Effector memory CD4-positive, alpha-beta T cell (primary cell): ENCODE results near the gene ST3GAL6.
A peak's percentile ranks its signal among the peaks of the same experiment; 100 is the strongest.

ENCODE experiments used
- DNase-seq, 3 donors: peaks; one replicate each; pipeline ENCODE4 v3.0.0-alpha.2; 2020
- H3K27ac ChIP-seq: 2 replicates; pipeline ENCODE4 v1.7.0; 2013; ENCODE audit warnings: mild to moderate bottlenecking, low read length, moderate library complexity; ENCODE audit not compliant: insufficient read depth, poor library complexity, severe bottlenecking
- H3K27me3 ChIP-seq: replicated peaks from 2 replicates; pipeline ENCODE4 v1.7.0; 2013; ENCODE audit warnings: mild to moderate bottlenecking, low read length; ENCODE audit not compliant: insufficient read depth, control insufficient read depth, poor library complexity, severe bottlenecking
- H3K36me3 ChIP-seq: 2 replicates; pipeline ENCODE4 v1.7.0; 2013; ENCODE audit warnings: mild to moderate bottlenecking, low read length, moderate library complexity; ENCODE audit not compliant: control insufficient read depth, insufficient read depth
- H3K4me1 ChIP-seq: 2 replicates; pipeline ENCODE4 v1.7.0; 2013; ENCODE audit warnings: low read length, mild to moderate bottlenecking; ENCODE audit not compliant: control insufficient read depth, insufficient read depth, poor library complexity, severe bottlenecking
- H3K4me3 ChIP-seq: 2 replicates; pipeline ENCODE4 v1.7.0; 2013; ENCODE audit warnings: low read length, low read depth, mild to moderate bottlenecking; ENCODE audit not compliant: insufficient read depth, poor library complexity, severe bottlenecking
- H3K9me3 ChIP-seq: 2 replicates; pipeline ENCODE4 v1.7.0; 2013; ENCODE audit warnings: mild to moderate bottlenecking, low read length, moderate library complexity; ENCODE audit not compliant: control insufficient read depth

The ST3GAL6 gene

GRCh38 chr3:98730886-98731537 lies 32.1 kb upstream of the ST3GAL6 start:
- Histone ChIP-seq H3K36me3 (no peaks in the 10 kb centered on the region), H3K4me1 (peaks cover 13% of the 10 kb centered on the region), H3K9me3 (no peaks in the 10 kb centered on the region), H3K27ac (no peak overlapping the region), H3K4me3 (no peak overlapping the region), H3K27me3 (peaks cover 17% of the 10 kb centered on the region)
- DNase-seq: no peak

- peaks cover 13% of the 10 kb centered on the region for H3K4me1 ChIP-seq
Observed at GRCh38 chr3:98731720-98732285, 31.3 kb upstream of the ST3GAL6 start.

GRCh38 chr3:98732286-98733052 lies 30.7 kb upstream of the ST3GAL6 start:
- no peak overlapping the region for H3K27ac ChIP-seq

More at GRCh38 chr3:98731720-98732285, 31.3 kb upstream of the ST3GAL6 start:
- Histone ChIP-seq H3K9me3 (no peaks in the 10 kb centered on the region), H3K27me3 (peaks cover 17% of the 10 kb centered on the region), H3K27ac (no peak overlapping the region), H3K36me3 (no peaks in the 10 kb centered on the region), H3K4me3 (peak overlapping the region; percentile 40)
- no peak for DNase-seq

GRCh38 chr3:98733053-98733811 lies 29.9 kb upstream of the ST3GAL6 start:
- Histone ChIP-seq H3K9me3 (no peaks in the 10 kb centered on the region), H3K27ac (no peak overlapping the region), H3K4me1 (peaks cover 13% of the 10 kb centered on the region), H3K27me3 (peaks cover 17% of the 10 kb centered on the region), H3K4me3 (peak overlapping the region; percentile 40), H3K36me3 (no peaks in the 10 kb centered on the region)
- DNase-seq: no peak

More at GRCh38 chr3:98732286-98733052, 30.7 kb upstream of the ST3GAL6 start:
- peak overlapping the region; percentile 40 for H3K4me3 ChIP-seq
- H3K36me3 ChIP-seq: no peaks in the 10 kb centered on the region
- H3K9me3 ChIP-seq: no peaks in the 10 kb centered on the region
- H3K4me1 ChIP-seq: peaks cover 13% of the 10 kb centered on the region
- no peak for DNase-seq
- peaks cover 17% of the 10 kb centered on the region for H3K27me3 ChIP-seq

GRCh38 chr3:98733812-98734281 lies 29.3 kb upstream of the ST3GAL6 start:
- peaks cover 17% of the 10 kb centered on the region for H3K27me3 ChIP-seq

GRCh38 chr3:98734306-98734705 lies 28.8 kb upstream of the ST3GAL6 start:
- Histone ChIP-seq H3K27me3 (peaks cover 17% of the 10 kb centered on the region), H3K36me3 (no peaks in the 10 kb centered on the region), H3K4me3 (no peak overlapping the region), H3K4me1 (peaks cover 13% of the 10 kb centered on the region), H3K27ac (no peak overlapping the region), H3K9me3 (no peaks in the 10 kb centered on the region)
- no peak for DNase-seq

More at GRCh38 chr3:98733812-98734281, 29.3 kb upstream of the ST3GAL6 start:
- no peak for DNase-seq
- Histone ChIP-seq H3K9me3 (no peaks in the 10 kb centered on the region), H3K27ac (no peak overlapping the region), H3K4me1 (peaks cover 13% of the 10 kb centered on the region), H3K36me3 (no peaks in the 10 kb centered on the region), H3K4me3 (peak overlapping the region; percentile 40)

- H3K4me1 ChIP-seq: peaks cover 13% of the 10 kb centered on the region
- no peak overlapping the region for H3K4me3 ChIP-seq
- H3K27me3 ChIP-seq: peaks cover 17% of the 10 kb centered on the region
- H3K36me3 ChIP-seq: no peaks in the 10 kb centered on the region
- no peaks in the 10 kb centered on the region for H3K9me3 ChIP-seq
- no peak overlapping the region for H3K27ac ChIP-seq
- DNase-seq: no peak
Observed at GRCh38 chr3:98734735-98735134, 28.4 kb upstream of the ST3GAL6 start.

GRCh38 chr3:98735296-98735695 lies 27.8 kb upstream of the ST3GAL6 start:
- Histone ChIP-seq H3K27me3 (peaks cover 15% of the 10 kb centered on the region), H3K4me1 (peaks cover 13% of the 10 kb centered on the region), H3K4me3 (no peak overlapping the region)

GRCh38 chr3:98735761-98736269 lies 27.3 kb upstream of the ST3GAL6 start:
- Histone ChIP-seq H3K9me3 (no peaks in the 10 kb centered on the region), H3K27me3 (peaks cover 13% of the 10 kb centered on the region), H3K27ac (no peak overlapping the region), H3K4me3 (no peak overlapping the region), H3K4me1 (peaks cover 13% of the 10 kb centered on the region), H3K36me3 (no peaks in the 10 kb centered on the region)
- DNase-seq: no peak

More at GRCh38 chr3:98735296-98735695, 27.8 kb upstream of the ST3GAL6 start:
- no peaks in the 10 kb centered on the region for H3K36me3 ChIP-seq
- DNase-seq: no peak
- H3K27ac ChIP-seq: no peak overlapping the region
- H3K9me3 ChIP-seq: no peaks in the 10 kb centered on the region
